Naive thymus-derived CD8-positive, alpha-beta T cell (primary cell): ENCODE results near the gene HOXD11. TPM values are rescaled to one million over a fixed set of nuclear protein-coding genes. Genes with fewer than 3 reads are reported as not detected.

Source experiments
- ATAC-seq, 2 donors: fragments of 150-1000 bp; cut with Tn5 transposase in 1 of 2; sonication (Bioruptor Pico), chemical (Tn5 transposase) in 1 of 2; 1 replicate in 1 of 2; 2 replicates in 1 of 2; pipeline ENCODE4 v1.10.0; 2021; ENCODE audit warnings: mild to moderate bottlenecking in 2 of 2, moderate library complexity in 2 of 2
- POLR2A ChIA-PET: fragments of 350-600 bp; sonication (Branson Sonifier 250); formaldehyde crosslinking; loops from one replicate; lab custom pipeline; 2021; ENCODE audit warnings: antibody characterized with exemption; lab: Charles Lee
- DNase-seq, 10 donors: peaks; one replicate each; pipeline versions ENCODE4 v3.0.0 to v3.0.0-alpha.2; 2020 to 2022
- H3K27ac Mint-ChIP-seq, 10 donors: one replicate each; pipeline ENCODE4 v1.8.0; 2020 to 2022; ENCODE audit warnings: mild to moderate bottlenecking in 10 of 10, mixed read lengths in 10 of 10, moderate library complexity in 4 of 10, inconsistent platforms in 1 of 10
- H3K27me3 Mint-ChIP-seq, 5 donors: one replicate each; pipeline ENCODE4 v1.8.0; 2021 to 2022; ENCODE audit warnings: mixed read lengths in 5 of 5
- H3K36me3 Mint-ChIP-seq, 3 donors: one replicate each; pipeline ENCODE4 v1.8.0; 2020 to 2022; ENCODE audit warnings: mixed read lengths in 3 of 3, mild to moderate bottlenecking in 2 of 3, inconsistent platforms in 1 of 3
- H3K4me1 Mint-ChIP-seq, 4 donors: one replicate each; pipeline ENCODE4 v1.8.0; 2021 to 2022; ENCODE audit warnings: mixed read lengths in 4 of 4
- H3K4me3 Mint-ChIP-seq, 10 donors: one replicate each; pipeline ENCODE4 v1.8.0; 2020 to 2022; ENCODE audit warnings: mild to moderate bottlenecking in 10 of 10, mixed read lengths in 10 of 10, moderate library complexity in 6 of 10, inconsistent platforms in 1 of 10
- H3K9me3 Mint-ChIP-seq, 9 donors: one replicate each; pipeline ENCODE4 v1.8.0; 2020 to 2022; ENCODE audit warnings: mixed read lengths in 9 of 9, mild to moderate bottlenecking in 3 of 9, inconsistent platforms in 1 of 9, moderate library complexity in 1 of 9
- polyA plus RNA-seq, 3 donors: library from polyadenylated mRNA; unstranded; fragments of 300-500 nt; fragmentation: Illumina TruSeq; gene quantifications; one replicate each; pipeline ENCODE4 v1.2.3, GENCODE V29; 2021
- total RNA-seq, 8 experiments: library from RNA in 2 of 8; stranded (reverse) in 2 of 8; gene quantifications; one replicate each; pipeline ENCODE4 v1.2.3 and lab custom pipeline; 2021 to 2026

The HOXD11 gene
- total and polyA plus RNA-seq, 5 experiments from 2014 or later = not detected

DNA sequence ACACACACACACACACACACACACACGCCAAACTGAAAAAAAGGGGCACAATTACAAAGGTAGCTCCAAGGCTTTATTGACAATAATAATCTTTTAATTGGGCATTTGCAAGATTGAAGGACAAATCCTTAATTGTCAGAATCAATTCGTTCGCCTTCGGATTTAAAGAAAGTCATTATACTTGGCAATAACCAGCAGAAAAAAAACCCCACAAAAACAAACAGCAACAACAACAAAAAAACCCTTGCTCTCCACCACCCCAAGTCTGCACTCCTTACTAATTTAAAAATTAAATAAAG is 20.6 kb downstream of the HOXD11 start:
- POLR2A ChIA-PET = no interaction called here
- peaks cover 3 to 10% (median 6%) of the 10 kb centered on the region in 3 donors for H3K36me3 Mint-ChIP-seq
- DNase-seq (no peak), ATAC-seq (no peak)
- H3K27me3 Mint-ChIP-seq = peaks cover 60 to 84% (median 72%) of the 10 kb centered on the region in 5 donors
- H3K4me1 Mint-ChIP-seq = peaks cover 12 to 50% (median 37%) of the 10 kb centered on the region in 4 donors
- H3K27ac Mint-ChIP-seq = peak overlapping the region in 2 of 10 donors; percentile 1 to 71
- H3K4me3 Mint-ChIP-seq = peak overlapping the region in 4 of 10 donors; percentile 39 to 77 (median 70)
- peaks cover 0 to 10% (median 3%) of the 10 kb centered on the region in 9 donors for H3K9me3 Mint-ChIP-seq

GRCh38 chr2:176128172-176128981 is 21.3 kb downstream of the HOXD11 start:
- Mint-ChIP-seq H3K27me3 (peaks cover 65 to 88% (median 78%) of the 10 kb centered on the region in 5 donors), H3K9me3 (peaks cover 0 to 13% (median 3%) of the 10 kb centered on the region in 9 donors), H3K36me3 (peaks cover 3 to 10% (median 7%) of the 10 kb centered on the region in 3 donors), H3K4me1 (peaks cover 12 to 48% (median 38%) of the 10 kb centered on the region in 4 donors), H3K27ac (peak overlapping the region in 3 of 10 donors; percentile 19 to 88 (median 71)), H3K4me3 (peak overlapping the region; percentile 39 to 77 (median 68))
- DNase-seq (no peak), ATAC-seq (no peak)
- POLR2A ChIA-PET = no interaction called here

DNA sequence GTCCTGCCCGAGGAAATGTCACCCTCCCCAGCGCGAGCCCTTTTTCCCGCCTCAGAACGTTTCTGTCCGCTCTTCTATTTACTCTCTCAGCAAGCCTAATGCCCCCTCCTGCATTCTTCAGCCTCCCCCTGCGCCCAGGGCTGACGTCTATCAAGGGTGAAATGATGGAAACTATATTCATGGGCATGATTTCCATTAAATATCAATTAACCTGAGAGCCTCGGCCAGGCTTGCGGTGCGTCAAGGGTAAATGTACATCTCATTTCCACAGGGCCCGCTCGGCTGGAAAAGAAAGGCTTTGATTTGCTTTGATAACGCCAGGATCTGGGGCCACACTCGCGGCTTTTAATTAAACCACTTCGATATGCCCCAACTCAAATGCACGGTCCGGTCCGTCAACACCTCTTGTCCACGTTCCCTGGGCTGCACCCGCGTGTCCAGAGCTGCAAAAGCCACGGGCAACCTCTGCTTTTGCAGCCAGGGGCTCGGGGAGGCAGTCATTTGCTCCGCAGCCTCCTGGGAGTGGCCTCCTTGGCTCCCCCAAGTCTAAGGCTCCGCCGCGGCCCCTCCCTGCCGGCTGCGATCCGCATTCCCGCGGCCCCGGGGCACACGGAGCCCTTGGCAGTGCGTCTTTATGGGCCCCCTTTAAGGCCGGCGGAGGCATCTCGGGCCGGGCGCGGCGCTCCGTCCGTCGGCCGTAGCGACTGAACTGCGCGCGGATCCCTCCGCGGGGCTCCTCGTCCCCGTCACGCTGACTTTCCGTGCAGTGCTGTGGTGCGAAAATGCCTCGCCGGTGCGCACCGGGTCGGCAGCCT is 22.1 kb downstream of the HOXD11 start, which contains the start of gene HOXD8:
HOXD8 (plus strand) TSS at position 724 of the 815 bp plus-strand sequence. CDS start 662 bp downstream, outside the sequence.
- H3K9me3 Mint-ChIP-seq = peaks cover 0 to 22% (median 3%) of the 10 kb centered on the region in 9 donors
- POLR2A ChIA-PET = no interaction called here

DNA sequence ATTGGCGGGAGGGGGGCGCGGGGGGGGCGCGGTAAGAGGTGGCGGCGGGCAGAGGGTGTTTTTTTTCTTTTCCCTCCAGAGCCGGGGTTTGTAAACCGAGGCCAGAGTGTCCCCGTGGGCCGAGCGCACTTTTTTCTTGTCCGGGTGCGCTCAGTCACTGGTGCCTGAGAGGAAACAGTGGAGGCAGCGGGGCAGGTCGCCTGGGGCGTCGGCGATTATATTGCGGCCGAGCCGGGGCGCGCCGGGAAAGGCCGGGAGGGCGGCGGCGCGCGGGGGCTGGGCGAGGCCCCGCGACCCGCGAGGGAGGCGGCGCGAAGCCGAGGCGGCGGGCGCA is 22.7 kb downstream of the HOXD11 start:
- Mint-ChIP-seq H3K27me3 (peaks cover 68 to 88% (median 79%) of the 10 kb centered on the region in 5 donors), H3K27ac (no peak overlapping the region), H3K4me3 (peak overlapping the region in 8 of 10 donors; percentile 31 to 77 (median 44)), H3K36me3 (peaks cover 3 to 10% (median 6%) of the 10 kb centered on the region in 3 donors), H3K9me3 (peaks cover 0 to 23% (median 3%) of the 10 kb centered on the region in 9 donors), H3K4me1 (peaks cover 10 to 40% (median 32%) of the 10 kb centered on the region in 4 donors)
- POLR2A ChIA-PET = no interaction called here
- DNase-seq = no peak
- ATAC-seq = peak; percentile 18 to 22

More for the DNA sequence above, 22.1 kb downstream of the HOXD11 start, which contains the start of gene HOXD8:
- Mint-ChIP-seq H3K36me3 (peaks cover 3 to 10% (median 7%) of the 10 kb centered on the region in 3 donors), H3K4me3 (peak within 1 kb of the TSS; percentile 61 to 81 (median 75)), H3K4me1 (peaks cover 10 to 40% (median 32%) of the 10 kb centered on the region in 4 donors), H3K27me3 (peaks cover 67 to 88% (median 78%) of the 10 kb centered on the region in 5 donors), H3K27ac (peak within 1 kb of the TSS in 4 of 10 donors; percentile 19 to 88 (median 47))
- ATAC-seq (peak; percentile 15 to 19), DNase-seq (no peak)

DNA sequence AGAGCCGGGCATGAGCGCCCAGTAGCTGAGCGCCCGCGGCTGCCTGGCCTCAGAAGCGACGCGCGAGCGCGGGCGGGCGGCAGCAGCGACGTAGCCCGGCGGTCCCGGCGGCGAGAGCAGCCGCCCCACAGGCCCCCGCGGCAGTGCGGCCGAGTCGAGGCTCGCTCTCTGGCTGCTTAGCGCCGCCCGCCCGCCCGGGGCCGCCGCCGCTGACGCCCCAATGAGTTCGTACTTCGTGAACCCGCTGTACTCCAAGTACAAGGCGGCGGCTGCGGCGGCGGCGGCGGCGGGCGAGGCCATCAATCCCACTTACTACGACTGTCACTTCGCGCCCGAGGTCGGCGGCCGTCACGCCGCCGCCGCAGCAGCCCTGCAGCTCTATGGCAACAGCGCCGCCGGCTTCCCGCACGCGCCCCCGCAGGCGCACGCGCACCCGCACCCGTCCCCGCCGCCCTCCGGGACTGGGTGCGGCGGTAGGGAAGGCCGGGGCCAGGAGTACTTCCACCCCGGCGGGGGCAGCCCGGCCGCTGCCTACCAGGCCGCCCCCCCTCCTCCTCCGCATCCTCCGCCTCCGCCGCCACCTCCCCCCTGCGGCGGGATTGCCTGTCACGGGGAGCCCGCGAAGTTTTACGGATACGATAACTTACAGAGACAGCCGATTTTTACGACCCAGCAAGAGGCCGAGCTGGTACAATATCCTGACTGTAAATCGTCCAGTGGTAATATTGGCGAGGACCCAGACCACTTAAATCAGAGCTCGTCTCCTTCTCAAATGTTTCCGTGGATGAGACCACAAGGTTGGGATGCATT is 23.3 kb downstream of the HOXD11 start:
- Mint-ChIP-seq H3K4me3 (peak overlapping the region; percentile 61 to 80 (median 76)), H3K36me3 (peaks cover 3 to 15% (median 6%) of the 10 kb centered on the region in 3 donors), H3K4me1 (peaks cover 10 to 43% (median 33%) of the 10 kb centered on the region in 4 donors), H3K27ac (peak overlapping the region in 1 of 10 donors; percentile 86), H3K9me3 (peaks cover 0 to 28% (median 3%) of the 10 kb centered on the region in 9 donors), H3K27me3 (peaks cover 68 to 88% (median 80%) of the 10 kb centered on the region in 5 donors)
- POLR2A ChIA-PET = no interaction called here
- peak; percentile 43 to 48 for ATAC-seq
- DNase-seq = peak in 3 of 10 donors; percentile 14 to 44 (median 33)

- peaks cover 67 to 88% (median 80%) of the 10 kb centered on the region in 5 donors for H3K27me3 Mint-ChIP-seq
- H3K4me3 Mint-ChIP-seq = peak overlapping the region; percentile 61 to 80 (median 76)
- peaks cover 13 to 52% (median 40%) of the 10 kb centered on the region in 4 donors for H3K4me1 Mint-ChIP-seq
- H3K27ac Mint-ChIP-seq = peak overlapping the region in 2 of 10 donors; percentile 48 to 86
- DNase-seq (no peak), ATAC-seq (no peak)
- peaks cover 3 to 21% (median 12%) of the 10 kb centered on the region in 3 donors for H3K36me3 Mint-ChIP-seq
- H3K9me3 Mint-ChIP-seq = peaks cover 0 to 35% (median 3%) of the 10 kb centered on the region in 9 donors
- POLR2A ChIA-PET = interaction anchor here (0.7 to 1.2 kb wide), 2 partner anchors 507 to 732 kb away, joined by 3 to 5 read pairs; no protein-coding TSS in a partner anchor
These were observed 24.1 kb downstream of the HOXD11 start for GRCh38 chr2:176130957-176131847.

- peaks cover 13 to 53% (median 42%) of the 10 kb centered on the region in 4 donors for H3K4me1 Mint-ChIP-seq
- peak overlapping the region in 1 of 10 donors; percentile 86 for H3K27ac Mint-ChIP-seq
- H3K36me3 Mint-ChIP-seq = peaks cover 3 to 21% (median 12%) of the 10 kb centered on the region in 3 donors
- peaks cover 0 to 37% (median 3%) of the 10 kb centered on the region in 9 donors for H3K9me3 Mint-ChIP-seq
- peaks cover 63 to 88% (median 76%) of the 10 kb centered on the region in 5 donors for H3K27me3 Mint-ChIP-seq
- ATAC-seq = no peak
- no peak for DNase-seq
- POLR2A ChIA-PET = interaction anchor here (0.7 to 1.2 kb wide), 2 partner anchors 507 to 732 kb away, joined by 3 to 5 read pairs; no protein-coding TSS in a partner anchor
- peak overlapping the region in 9 of 10 donors; percentile 10 to 89 (median 79) for H3K4me3 Mint-ChIP-seq
These were observed 24.7 kb downstream of the HOXD11 start for GRCh38 chr2:176131848-176132158.

GRCh38 chr2:176132205-176133171 is 25.4 kb downstream of the HOXD11 start:
- H3K4me3 Mint-ChIP-seq = peak overlapping the region; percentile 56 to 89 (median 81)
- peaks cover 65 to 88% (median 77%) of the 10 kb centered on the region in 5 donors for H3K27me3 Mint-ChIP-seq
- peaks cover 3 to 21% (median 12%) of the 10 kb centered on the region in 3 donors for H3K36me3 Mint-ChIP-seq
- POLR2A ChIA-PET = interaction anchor here (0.5 to 1.2 kb wide), 4 partner anchors 14 to 731 kb away, joined by 3 to 5 read pairs (median 3); no protein-coding TSS in a partner anchor
- H3K9me3 Mint-ChIP-seq = peaks cover 0 to 40% (median 3%) of the 10 kb centered on the region in 9 donors
- ATAC-seq = no peak
- H3K27ac Mint-ChIP-seq = peak overlapping the region in 1 of 10 donors; percentile 86
- peak in 1 of 10 donors; percentile 34 for DNase-seq
- peaks cover 13 to 50% (median 41%) of the 10 kb centered on the region in 4 donors for H3K4me1 Mint-ChIP-seq

- POLR2A ChIA-PET = interaction anchor here (0.6 kb wide), 1 partner anchor 13 kb away, joined by 3 read pairs; no protein-coding TSS in a partner anchor
- Mint-ChIP-seq H3K27ac (no peak overlapping the region), H3K4me1 (peaks cover 12 to 47% (median 37%) of the 10 kb centered on the region in 4 donors), H3K27me3 (peaks cover 64 to 88% (median 77%) of the 10 kb centered on the region in 5 donors), H3K4me3 (peak overlapping the region in 1 of 10 donors; percentile 20), H3K36me3 (peaks cover 3 to 24% (median 17%) of the 10 kb centered on the region in 3 donors), H3K9me3 (peaks cover 0 to 42% (median 4%) of the 10 kb centered on the region in 9 donors)
- DNase-seq (no peak), ATAC-seq (no peak)
These were observed 26.3 kb downstream of the HOXD11 start for GRCh38 chr2:176133389-176133788.
